Type B pancreatic cell (in vitro differentiated cells): ENCODE results near the gene RASAL2. TPM values are rescaled to one million over a fixed set of nuclear protein-coding genes. Genes with fewer than 3 reads are reported as not detected.

Source experiments
- DNase-seq: peaks from one replicate; pipeline ENCODE4 v3.0.0; 2021; ENCODE audit warnings: mixed read lengths; ENCODE audit not compliant: unreplicated experiment; ENCODE audit errors: extremely low spot score
- H3K27ac Mint-ChIP-seq: 2 replicates; pipeline ENCODE4 v1.8.0; 2021; ENCODE audit warnings: mild to moderate bottlenecking, mixed read lengths
- H3K27me3 Mint-ChIP-seq: 2 replicates; pipeline ENCODE4 v1.8.0; 2021; ENCODE audit warnings: mixed read lengths
- H3K36me3 Mint-ChIP-seq: 2 replicates; pipeline ENCODE4 v1.8.0; 2021; ENCODE audit warnings: mixed read lengths
- H3K4me1 Mint-ChIP-seq: one replicate; pipeline ENCODE4 v1.8.0; 2021; ENCODE audit warnings: mixed read lengths; ENCODE audit not compliant: unreplicated experiment
- H3K4me3 Mint-ChIP-seq: 2 replicates; pipeline ENCODE4 v1.8.0; 2021; ENCODE audit warnings: mild to moderate bottlenecking, mixed read lengths
- H3K9me3 Mint-ChIP-seq: 2 replicates; pipeline ENCODE4 v1.8.0; 2021; ENCODE audit warnings: mixed read lengths
- CTCF ChIP-seq: fragments of 200-600 bp; sonication (generic); conservative IDR thresholded peaks from 2 replicates; pipeline ENCODE4 v1.5.0; 2021; ENCODE audit warnings: antibody characterized with exemption, mild to moderate bottlenecking
- total RNA-seq: library from RNA; stranded (reverse); gene quantifications from 2 replicates; pipeline ENCODE4 v1.2.1, GENCODE V29; 2021; ENCODE audit warnings: low replicate concordance

Gene RASAL2
- total RNA-seq, 1 donor from 2014 or later: 21.8 TPM

- peak overlapping the region; percentile 6 for H3K27ac Mint-ChIP-seq
- no peaks in the 10 kb centered on the region for H3K36me3 Mint-ChIP-seq
- peaks cover 39% of the 10 kb centered on the region for H3K4me1 Mint-ChIP-seq
Observed at GRCh38 chr1:178094739-178095645, 1.1 kb downstream of the RASAL2 start.

DNA sequence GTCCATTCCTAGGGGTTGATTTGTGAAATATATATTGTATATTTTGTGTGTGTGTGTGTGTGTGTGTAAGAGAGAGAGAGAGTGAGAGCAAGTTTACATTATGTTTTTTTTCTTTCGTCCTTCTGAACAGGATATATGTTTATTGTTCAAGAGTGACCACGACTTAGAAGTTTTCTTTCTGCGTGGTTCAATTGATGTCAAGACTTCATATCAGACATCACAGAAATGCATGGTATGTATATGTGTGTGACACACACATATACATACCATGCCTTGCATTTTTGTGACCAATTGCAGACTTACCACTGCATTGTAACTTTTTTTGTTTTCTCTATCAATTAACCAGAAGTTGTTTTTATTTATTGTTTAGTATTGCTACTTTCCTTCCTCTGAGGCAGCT is 2.5 kb downstream of the RASAL2 start:
- peaks cover 48% of the 10 kb centered on the region for H3K4me1 Mint-ChIP-seq
- H3K36me3 Mint-ChIP-seq: no peaks in the 10 kb centered on the region
- no peaks in the 10 kb centered on the region for H3K9me3 Mint-ChIP-seq
- H3K27ac Mint-ChIP-seq: no peak overlapping the region
- no peaks in the 10 kb centered on the region for H3K27me3 Mint-ChIP-seq
- H3K4me3 Mint-ChIP-seq: peak overlapping the region; percentile 81
- TF ChIP-seq CTCF: no peak
- no peak for DNase-seq

More at GRCh38 chr1:178094739-178095645, 1.1 kb downstream of the RASAL2 start:
- Mint-ChIP-seq H3K9me3 (no peaks in the 10 kb centered on the region), H3K4me3 (peak overlapping the region; percentile 81), H3K27me3 (no peaks in the 10 kb centered on the region)
- no peak for TF ChIP-seq CTCF
- no peak for DNase-seq

DNA sequence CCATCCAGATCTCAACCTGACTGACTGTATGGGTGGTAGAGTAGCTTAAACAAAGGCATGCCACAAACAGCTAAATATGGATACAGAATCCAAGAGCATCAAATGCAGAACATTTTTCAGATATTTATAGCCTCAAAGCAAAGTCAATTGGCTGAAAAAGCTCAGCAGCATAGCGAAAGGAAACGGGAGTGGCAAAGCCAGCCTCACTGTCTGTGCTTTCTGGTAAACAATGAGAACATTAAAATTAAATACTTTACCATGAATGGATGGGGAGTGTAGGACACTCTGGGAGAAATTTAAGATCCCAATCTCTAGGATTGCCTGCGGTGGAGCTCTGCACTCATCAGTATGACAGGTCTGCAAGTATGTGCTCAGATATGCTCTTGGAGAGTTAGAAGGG is 4.4 kb downstream of the RASAL2 start:
- DNase-seq: no peak
- Mint-ChIP-seq H3K9me3 (no peaks in the 10 kb centered on the region), H3K27me3 (no peaks in the 10 kb centered on the region), H3K4me1 (peaks cover 53% of the 10 kb centered on the region), H3K27ac (peak overlapping the region; percentile 37), H3K36me3 (no peaks in the 10 kb centered on the region), H3K4me3 (peak overlapping the region; percentile 48)
- TF ChIP-seq CTCF: no peak

GRCh38 chr1:178101266-178101630 is 7.3 kb downstream of the RASAL2 start:
- Mint-ChIP-seq H3K36me3 (no peaks in the 10 kb centered on the region), H3K27ac (no peak overlapping the region), H3K4me3 (no peak overlapping the region), H3K4me1 (peaks cover 36% of the 10 kb centered on the region), H3K9me3 (no peaks in the 10 kb centered on the region), H3K27me3 (no peaks in the 10 kb centered on the region)
- DNase-seq: no peak
- TF ChIP-seq CTCF: no peak

DNA sequence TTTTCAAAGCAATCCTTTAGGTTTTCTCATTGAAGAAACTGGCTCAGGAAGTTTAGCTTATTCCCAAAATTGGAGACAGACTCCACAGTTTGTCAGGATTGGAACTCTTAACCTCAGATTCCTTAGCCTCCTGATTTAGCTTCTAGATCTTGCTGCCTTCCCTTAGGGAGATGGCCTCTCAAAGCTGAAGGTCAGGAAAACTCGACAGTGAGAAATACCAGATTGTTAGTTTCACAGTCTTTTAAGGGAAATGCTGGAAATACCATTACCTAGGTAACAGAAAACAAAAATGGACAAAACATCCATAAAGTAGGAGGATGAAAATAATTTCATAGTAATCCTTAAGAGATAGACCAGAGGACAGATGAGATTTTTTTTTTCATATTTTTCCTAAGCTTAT is 7.8 kb downstream of the RASAL2 start:
- Mint-ChIP-seq H3K4me1 (peaks cover 32% of the 10 kb centered on the region), H3K27ac (no peak overlapping the region), H3K36me3 (no peaks in the 10 kb centered on the region), H3K9me3 (no peaks in the 10 kb centered on the region), H3K4me3 (no peak overlapping the region), H3K27me3 (no peaks in the 10 kb centered on the region)
- no peak for DNase-seq
- TF ChIP-seq CTCF: no peak
